Measurements from ENCODE around the gene GPR101. TPM values are rescaled to one million over a fixed set of nuclear protein-coding genes. Genes with fewer than 3 reads are reported as not detected.

GPR101 gene
- total RNA-seq, 1 experiment from 2014 or later = not detected

DNA sequence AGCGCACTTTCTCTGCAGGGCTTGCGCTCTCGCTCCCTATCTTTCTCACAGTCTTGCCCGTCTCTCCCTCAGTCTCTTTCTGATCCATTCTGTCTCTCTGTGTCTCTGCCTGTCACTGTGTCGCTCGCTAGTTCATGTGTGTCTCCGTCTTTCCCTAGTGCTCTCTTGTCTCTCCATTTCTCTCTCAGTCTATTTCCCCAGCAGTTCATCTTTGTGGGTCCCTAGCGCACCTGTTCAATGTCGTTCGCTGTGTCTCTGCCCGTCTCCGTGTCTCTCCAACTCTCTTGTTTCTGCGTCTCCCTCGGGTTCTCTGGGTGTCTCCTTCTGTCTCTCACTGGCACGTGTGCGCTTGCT, 1.5 kb downstream of the GPR101 start:
- H3K4me1 ChIP-seq (replicated peaks; ENCODE audit: insufficient read depth) = no peaks in the 10 kb centered on the region
- BruUV-seq (replicated peaks) = no TSS peak
- H3K4me3 ChIP-seq = no peak overlapping the region
- H3K27ac ChIP-seq = no peak overlapping the region
- no peaks in the 10 kb centered on the region for H3K79me2 ChIP-seq (ENCODE audit: low read depth)
- no peaks in the 10 kb centered on the region for H3K9me2 ChIP-seq (ENCODE audit: insufficient read depth)
- H4K20me1 ChIP-seq (ENCODE audit: insufficient read depth) = no peaks in the 10 kb centered on the region
- ChIA-PET CTCF (no interaction called here), POLR2A (ENCODE audit: unreplicated experiment) (no interaction called here)
- TF ChIP-seq EZH2 (IDR thresholded peaks at IDR 0.05; ENCODE audit: low read depth) = no peak
- TF ChIP-seq, protein P1, sequence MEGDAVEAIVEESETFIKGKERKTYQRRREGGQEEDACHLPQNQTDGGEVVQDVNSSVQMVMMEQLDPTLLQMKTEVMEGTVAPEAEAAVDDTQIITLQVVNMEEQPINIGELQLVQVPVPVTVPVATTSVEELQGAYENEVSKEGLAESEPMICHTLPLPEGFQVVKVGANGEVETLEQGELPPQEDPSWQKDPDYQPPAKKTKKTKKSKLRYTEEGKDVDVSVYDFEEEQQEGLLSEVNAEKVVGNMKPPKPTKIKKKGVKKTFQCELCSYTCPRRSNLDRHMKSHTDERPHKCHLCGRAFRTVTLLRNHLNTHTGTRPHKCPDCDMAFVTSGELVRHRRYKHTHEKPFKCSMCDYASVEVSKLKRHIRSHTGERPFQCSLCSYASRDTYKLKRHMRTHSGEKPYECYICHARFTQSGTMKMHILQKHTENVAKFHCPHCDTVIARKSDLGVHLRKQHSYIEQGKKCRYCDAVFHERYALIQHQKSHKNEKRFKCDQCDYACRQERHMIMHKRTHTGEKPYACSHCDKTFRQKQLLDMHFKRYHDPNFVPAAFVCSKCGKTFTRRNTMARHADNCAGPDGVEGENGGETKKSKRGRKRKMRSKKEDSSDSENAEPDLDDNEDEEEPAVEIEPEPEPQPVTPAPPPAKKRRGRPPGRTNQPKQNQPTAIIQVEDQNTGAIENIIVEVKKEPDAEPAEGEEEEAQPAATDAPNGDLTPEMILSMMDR (conservative IDR thresholded peaks at IDR 0.05) = no peak
- no peak overlapping the region for H3K4me2 ChIP-seq
- DNase-seq = no peak
- H2AFZ ChIP-seq = no peak overlapping the region
- no peaks in the 10 kb centered on the region for H3F3A ChIP-seq (ENCODE audit: insufficient read depth, low read depth)
- H3K27me3 ChIP-seq (ENCODE audit: insufficient read depth, low read depth) = peaks cover 69% of the 10 kb centered on the region
- no peaks in the 10 kb centered on the region for H3K36me3 ChIP-seq (ENCODE audit: low read depth)
- no peaks in the 10 kb centered on the region for H3K9me3 ChIP-seq (ENCODE audit: insufficient read depth, low read depth)
- intact Hi-C loops (cut with micrococcal nuclease; ENCODE audit: unreplicated experiment) = no loop called here

DNA sequence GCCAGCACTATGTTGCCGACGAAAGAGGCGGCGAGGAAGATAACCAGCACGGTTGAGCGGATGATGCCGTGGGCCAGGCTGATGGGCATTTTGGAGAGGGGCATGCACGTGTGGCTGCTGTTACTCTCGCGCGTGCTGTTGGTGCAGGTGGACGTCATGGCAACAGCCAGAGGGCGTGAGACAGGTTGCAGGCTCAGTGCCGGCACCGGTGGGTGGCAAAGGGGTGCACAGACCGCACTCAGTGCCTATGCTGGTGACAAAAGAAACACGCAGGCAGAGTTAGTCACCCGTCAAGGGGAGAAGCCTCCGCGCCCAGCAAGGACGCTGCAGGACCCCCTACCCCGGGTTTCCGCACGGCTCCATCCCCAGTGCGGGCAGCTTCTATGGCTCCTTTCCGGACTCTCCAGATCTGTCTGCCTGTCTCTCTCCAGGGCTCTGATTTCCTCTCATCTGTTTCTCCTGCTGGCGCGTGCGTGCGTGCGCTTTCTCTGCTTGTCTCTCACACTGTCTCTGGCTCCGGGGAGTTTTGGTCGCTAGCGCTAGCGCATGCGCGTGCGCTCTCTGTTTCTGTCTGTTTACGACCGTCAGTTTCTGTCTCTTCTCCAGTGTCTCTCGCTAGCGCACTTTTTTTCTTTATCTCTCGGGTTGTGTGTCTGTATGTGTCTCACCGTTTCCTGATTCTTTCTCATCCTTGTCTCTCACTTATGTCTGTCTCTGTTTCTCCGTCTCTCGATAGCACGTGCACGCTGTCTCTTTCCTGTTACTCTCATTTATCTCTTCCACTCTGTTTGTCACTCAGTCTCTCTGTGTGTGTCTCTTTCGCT, 2.1 kb downstream of the GPR101 start:
- no peaks in the 10 kb centered on the region for H3F3A ChIP-seq (ENCODE audit: insufficient read depth, low read depth)
- no peaks in the 10 kb centered on the region for H3K9me3 ChIP-seq (ENCODE audit: insufficient read depth, low read depth)
- H3K4me3 ChIP-seq = no peak overlapping the region
- DNase-seq = no peak
- no peaks in the 10 kb centered on the region for H3K4me1 ChIP-seq (replicated peaks; ENCODE audit: insufficient read depth)
- CTCF ChIA-PET = no interaction called here
- H3K27me3 ChIP-seq (ENCODE audit: insufficient read depth, low read depth) = peaks cover 68% of the 10 kb centered on the region
- no peaks in the 10 kb centered on the region for H3K79me2 ChIP-seq (ENCODE audit: low read depth)
- H2AFZ ChIP-seq = no peak overlapping the region
- no peak overlapping the region for H3K27ac ChIP-seq
- no TSS peak for BruUV-seq (replicated peaks)
- intact Hi-C loops (cut with micrococcal nuclease; ENCODE audit: unreplicated experiment) = no loop called here
- H3K36me3 ChIP-seq (ENCODE audit: low read depth) = no peaks in the 10 kb centered on the region
- H4K20me1 ChIP-seq (ENCODE audit: insufficient read depth) = no peaks in the 10 kb centered on the region
- no peak overlapping the region for H3K4me2 ChIP-seq
- POLR2A ChIA-PET (ENCODE audit: unreplicated experiment) = no interaction called here
- TF ChIP-seq, protein P1 (conservative IDR thresholded peaks at IDR 0.05) = no peak
- no peak for TF ChIP-seq EZH2 (IDR thresholded peaks at IDR 0.05; ENCODE audit: low read depth)
- H3K9me2 ChIP-seq (ENCODE audit: insufficient read depth) = no peaks in the 10 kb centered on the region

DNA sequence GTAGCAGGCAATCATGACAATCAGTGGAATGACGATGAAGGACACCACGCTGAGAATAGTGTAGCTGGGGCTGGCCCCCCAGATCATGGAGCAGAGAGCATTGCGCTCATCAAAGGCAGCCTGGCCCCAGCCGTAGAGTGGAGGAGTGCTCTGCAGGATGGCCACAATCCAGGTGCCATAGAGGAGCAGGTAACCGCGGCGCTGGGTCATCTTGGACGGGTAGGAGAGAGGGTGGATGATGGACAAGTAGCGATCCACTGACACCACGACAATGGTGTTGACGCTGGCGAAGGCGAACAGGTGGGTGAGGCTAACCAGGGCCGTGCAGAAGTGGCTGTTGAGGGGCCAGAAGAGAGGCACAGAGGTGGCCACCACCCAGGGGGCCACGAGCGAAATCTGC, 2.8 kb downstream of the GPR101 start:
- Histone ChIP-seq H3K36me3 (ENCODE audit: low read depth) (no peaks in the 10 kb centered on the region), H3K9me2 (ENCODE audit: insufficient read depth) (no peaks in the 10 kb centered on the region), H3K9me3 (ENCODE audit: insufficient read depth, low read depth) (no peaks in the 10 kb centered on the region), H3F3A (ENCODE audit: insufficient read depth, low read depth) (no peaks in the 10 kb centered on the region), H3K27ac (no peak overlapping the region), H3K27me3 (ENCODE audit: insufficient read depth, low read depth) (peaks cover 62% of the 10 kb centered on the region), H3K4me3 (no peak overlapping the region), H3K4me1 (replicated peaks; ENCODE audit: insufficient read depth) (no peaks in the 10 kb centered on the region), H2AFZ (no peak overlapping the region), H3K79me2 (ENCODE audit: low read depth) (no peaks in the 10 kb centered on the region), H3K4me2 (no peak overlapping the region), H4K20me1 (ENCODE audit: insufficient read depth) (no peaks in the 10 kb centered on the region)
- TF ChIP-seq EZH2 (IDR thresholded peaks at IDR 0.05; ENCODE audit: low read depth) = no peak
- TF ChIP-seq, protein P1 (conservative IDR thresholded peaks at IDR 0.05) = no peak
- ChIA-PET POLR2A (ENCODE audit: unreplicated experiment) (no interaction called here), CTCF (no interaction called here)
- no peak for DNase-seq
- no TSS peak for BruUV-seq (replicated peaks)
- intact Hi-C loops (cut with micrococcal nuclease; ENCODE audit: unreplicated experiment) = no loop called here
